Endothelial cell of hepatic sinusoid (primary cell): ENCODE results near the gene RBM38.

Source experiments
- in situ Hi-C: cut with HindIII; loops from 2 replicates; pipeline ENCODE4 v1.10.0; 2017; ENCODE audit warnings: low sequenced_read_pairs

RBM38 gene

DNA sequence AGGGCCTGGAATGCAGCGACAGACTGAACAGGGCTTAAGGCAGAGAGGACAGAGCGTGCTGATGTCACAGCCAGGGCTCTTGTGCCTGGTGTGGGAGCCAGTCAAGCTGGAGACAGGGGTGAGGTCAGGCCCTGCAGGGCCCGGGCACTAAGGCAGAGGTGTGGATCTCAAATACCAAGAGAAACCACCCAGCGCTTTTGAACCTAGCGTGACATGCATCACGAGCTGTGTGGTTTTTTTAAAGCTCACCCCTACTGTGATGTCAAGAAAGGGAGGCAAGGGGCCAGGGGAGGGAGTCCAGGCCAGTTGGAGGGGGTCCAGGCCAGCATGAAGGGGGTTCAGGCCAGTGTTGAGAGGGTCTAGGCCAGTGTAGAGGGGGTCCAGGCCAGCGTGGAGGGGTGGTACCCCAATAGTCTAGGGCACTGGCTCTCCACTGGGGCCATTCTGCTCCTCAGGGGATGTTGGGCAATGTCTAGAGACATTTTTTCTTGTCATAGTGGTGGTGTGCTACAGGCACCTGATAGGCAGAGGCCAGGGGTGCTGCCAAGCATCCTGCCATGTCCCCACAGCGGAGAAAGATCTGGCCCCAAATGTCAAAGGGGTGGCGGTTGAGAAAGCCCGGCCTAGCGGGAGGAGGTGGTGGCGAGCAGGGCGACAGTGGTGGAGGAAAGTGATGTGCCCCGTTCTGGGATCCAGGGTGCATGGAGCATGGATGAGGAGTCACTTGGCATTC, 42.6 kb downstream of the RBM38 start:
- in situ Hi-C loops, result no loop called here

DNA sequence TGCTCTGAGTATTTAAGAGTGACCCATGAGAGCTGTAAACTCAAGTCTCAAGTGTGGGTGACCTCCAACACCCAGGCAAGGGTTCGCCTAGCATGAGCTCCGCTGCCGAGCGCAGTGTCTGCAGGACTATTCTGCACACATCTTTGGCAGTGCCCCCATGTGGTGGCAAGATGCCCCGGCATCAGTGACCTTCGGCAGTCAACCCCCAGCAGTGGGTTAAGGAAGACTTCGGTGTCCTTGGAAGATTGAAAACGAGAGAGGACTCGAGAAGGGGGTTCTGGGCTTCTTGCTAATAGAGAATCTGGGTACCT, 43.1 kb downstream of the RBM38 start:
- in situ Hi-C loops, result no loop called here

DNA sequence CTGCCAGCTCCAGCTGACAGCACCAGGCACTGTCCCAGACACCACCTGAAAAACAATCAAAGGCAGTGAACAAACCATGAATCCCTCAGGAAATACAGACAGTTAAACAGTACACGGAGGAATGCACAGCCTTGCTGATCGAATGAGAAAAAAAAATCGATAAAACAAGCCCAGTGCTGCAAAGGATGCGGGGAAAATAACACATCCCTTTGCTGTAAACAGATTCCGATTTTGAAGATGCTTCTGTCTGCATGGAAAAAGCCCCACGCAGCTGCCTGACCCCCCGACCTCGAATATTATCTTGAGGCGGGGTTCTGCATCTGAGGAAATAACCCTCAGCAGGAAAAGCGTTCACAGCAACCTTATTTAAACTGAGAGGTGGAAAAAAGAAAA, 43.9 kb downstream of the RBM38 start:
- in situ Hi-C loops, result no loop called here

DNA sequence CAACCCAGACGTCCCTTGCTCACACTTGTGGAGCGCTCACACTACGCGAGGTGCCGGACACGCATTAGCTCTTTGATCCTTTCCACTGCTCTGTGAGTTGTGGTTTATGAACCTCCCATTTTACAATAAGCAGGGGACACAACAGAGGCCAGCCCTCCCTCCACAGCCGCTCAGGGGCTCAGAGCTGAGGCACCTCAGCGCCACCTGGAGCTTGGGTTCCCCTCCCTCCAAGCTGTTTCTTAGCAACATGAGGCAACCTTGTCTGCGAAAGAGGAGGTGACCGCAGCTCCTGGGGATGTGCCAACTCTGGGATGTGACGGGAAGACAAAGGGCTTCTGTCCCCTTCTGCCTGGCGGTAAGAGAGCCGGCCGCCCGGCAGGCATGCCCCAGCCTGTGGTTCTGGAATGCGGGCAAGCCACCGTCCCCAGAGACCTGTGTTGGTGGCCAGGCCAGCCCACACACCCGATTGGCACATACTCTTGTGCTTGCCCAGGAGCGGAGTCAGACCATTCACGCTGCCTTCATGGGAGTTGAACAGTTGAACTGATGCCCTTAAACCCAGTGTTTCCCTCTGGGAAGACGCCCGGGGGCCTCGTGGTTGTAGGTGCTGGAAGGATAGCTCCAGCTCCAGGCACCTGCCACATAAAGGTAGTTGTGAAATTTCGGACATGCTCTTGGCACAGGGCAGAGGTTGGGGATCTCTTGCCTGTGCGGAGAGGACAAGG, 44.5 kb downstream of the RBM38 start:
- in situ Hi-C loops, result no loop called here

DNA sequence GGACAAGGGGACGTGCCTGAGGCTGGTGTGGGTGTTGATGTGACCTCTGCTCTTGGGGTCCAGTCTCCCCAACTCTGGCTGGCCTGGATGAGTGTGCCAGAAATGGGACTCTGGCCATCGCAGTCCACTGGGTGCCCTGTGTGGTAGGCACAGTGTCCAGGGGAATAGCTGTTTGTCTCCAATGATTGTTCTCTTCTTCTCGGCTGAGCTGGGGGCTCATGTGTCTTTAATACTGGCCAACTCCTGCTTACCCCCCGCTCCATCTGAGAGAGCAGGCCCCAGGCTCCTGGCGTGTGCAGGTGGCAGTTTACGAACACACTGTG, 45.0 kb downstream of the RBM38 start:
- in situ Hi-C loops, result no loop called here

DNA sequence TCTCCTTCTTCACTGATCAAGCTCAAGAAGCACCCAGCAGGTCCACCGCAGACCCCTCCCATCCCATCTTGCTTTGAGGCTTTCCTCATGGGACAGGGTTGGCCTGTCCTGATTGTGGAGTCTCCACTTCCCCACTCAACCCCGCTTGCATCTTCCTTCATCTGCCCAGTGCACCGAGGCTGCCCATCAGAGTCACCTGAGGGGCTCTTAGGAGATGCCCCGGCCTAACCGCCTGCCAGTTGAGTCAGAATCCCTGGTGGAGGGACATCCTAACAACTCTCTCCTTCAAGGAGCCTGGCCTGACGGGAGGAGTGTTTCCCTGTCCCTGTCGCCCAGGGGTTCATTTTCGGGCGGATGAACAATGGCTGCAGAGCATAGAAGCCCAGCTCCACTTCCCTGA, 46.1 kb downstream of the RBM38 start:
- in situ Hi-C loops, result no loop called here

DNA sequence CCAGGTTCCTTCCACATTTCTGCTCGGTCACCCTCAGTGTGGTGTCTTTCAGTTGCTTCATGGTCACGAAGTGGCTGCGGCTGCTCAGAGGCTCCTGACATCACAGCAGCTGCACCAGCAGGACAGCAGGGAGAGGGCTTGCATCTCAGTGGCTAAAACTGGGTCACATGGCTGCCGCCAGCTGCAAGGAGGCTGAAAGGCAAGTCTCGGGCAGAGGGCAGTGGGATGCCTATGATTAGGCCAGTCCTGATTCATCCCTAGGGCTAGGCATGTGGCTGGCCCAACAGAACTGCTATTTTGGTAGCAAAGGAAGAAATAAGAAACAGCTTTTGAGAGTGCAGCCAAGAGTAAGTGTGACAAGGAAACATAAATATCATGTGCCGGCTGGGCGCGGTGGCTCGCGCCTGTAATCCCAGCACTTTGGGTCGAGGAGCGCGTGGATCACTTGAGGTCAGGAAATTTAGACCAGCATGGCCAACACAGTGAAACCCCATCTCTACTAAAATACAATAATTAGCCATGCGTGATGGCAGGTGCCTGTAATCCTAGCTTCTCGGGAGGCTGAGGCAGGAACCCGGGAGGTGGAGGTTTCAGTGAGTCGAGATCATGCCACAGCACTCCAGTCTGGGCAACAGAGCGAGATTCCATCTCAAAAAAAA, 46.6 kb downstream of the RBM38 start:
- in situ Hi-C loops, result no loop called here

DNA sequence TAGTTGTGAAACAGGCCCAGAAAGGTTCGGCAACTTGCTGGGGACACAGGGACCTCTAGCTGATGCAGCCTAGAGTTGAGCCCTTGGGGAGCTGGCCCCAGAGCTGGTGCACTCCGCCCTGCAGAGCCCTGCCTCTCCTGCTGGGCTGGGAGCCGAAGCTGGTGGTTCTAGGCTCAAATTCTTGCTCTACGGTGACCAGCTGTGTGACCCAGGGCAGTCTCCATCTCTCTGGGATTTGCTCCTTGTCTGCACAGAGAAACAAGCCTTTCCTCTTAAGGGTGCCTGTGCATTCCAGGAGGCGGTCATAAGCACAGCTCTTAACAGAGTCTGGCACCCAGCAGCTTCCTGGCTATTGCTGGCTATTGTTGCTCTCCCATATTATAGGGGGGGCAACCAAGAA, 47.4 kb downstream of the RBM38 start:
- in situ Hi-C loops, result no loop called here

DNA sequence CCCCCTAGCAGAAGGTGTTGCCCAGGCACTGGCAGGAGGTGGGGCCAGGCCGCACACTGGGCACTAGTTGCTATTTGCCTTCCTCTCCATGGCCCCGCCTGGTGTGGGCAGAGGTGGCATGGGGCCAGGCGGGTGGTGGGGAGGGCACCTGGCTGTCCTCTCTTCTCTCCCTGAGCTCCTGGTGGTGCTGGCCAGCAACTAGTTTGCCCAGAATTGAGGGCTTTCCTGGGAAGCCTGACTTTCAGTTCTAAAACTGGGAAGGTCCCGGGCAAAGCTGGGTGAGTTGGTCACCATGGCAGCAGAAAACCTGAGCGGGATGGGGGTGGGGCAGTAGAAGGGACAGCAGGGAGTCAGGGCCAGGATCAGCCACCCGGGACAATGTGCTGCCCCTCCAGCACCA, 48.2 kb downstream of the RBM38 start:
- in situ Hi-C loops, result no loop called here

DNA sequence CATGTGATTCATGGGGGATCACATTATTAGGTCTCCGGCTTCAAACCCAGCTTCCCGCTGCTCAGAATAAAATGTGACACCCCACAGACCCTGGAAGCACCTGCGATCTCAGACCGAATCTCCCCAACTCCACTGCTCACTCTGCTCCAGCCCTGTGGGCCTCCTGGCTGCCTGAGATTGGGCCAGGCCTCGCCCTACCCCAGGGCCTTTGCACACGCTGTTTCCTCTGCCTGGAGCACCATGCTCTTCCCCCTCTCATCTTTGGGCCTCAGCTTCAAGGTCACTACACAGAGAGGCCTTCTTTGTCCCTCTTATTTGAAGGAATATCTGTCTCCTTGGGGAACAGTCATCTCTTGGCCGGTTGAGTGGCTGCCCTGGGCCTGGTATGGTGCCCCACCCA, 48.8 kb downstream of the RBM38 start:
- in situ Hi-C loops, result no loop called here

DNA sequence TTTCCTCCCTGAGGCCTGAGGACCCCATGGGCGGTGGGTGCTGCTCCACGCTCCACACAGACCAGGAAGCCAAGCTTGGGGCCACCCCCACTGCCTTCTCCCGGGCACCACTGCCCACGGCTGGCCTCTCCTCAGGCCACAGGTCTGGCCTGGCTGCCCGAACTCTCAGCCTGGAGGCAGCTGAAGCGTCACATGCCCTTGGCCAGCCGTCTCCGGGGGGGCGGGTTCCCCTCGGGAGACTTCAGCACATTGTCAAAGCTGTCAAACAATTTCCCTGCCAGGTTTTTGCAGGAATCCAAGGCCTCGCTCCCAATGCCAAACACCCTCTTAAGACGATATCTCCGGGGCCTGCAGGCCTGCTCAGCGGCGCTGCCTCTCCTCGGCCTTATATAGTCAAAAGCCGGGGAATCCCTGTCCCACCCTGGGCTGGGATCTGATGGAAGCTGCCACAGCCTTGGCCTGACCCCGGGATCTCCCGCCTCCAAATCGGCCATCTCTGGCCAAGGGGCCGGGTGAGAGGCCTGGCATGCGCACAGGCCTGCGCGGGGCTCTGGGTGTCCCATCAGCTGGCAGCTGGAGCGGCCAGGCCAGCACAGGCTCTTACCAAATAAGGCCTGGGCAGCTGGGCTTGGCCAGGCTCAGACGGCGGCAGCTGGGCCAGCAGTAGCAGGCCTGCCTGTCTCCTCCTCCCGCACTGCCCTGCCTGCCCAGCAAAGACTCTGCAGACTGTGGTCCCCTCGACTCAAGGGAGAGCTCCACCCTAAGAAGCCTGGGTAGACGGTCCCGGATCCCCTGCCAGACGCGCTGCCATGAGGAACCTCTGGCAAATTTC, 49.7 kb downstream of the RBM38 start:
- in situ Hi-C loops, result no loop called here

DNA sequence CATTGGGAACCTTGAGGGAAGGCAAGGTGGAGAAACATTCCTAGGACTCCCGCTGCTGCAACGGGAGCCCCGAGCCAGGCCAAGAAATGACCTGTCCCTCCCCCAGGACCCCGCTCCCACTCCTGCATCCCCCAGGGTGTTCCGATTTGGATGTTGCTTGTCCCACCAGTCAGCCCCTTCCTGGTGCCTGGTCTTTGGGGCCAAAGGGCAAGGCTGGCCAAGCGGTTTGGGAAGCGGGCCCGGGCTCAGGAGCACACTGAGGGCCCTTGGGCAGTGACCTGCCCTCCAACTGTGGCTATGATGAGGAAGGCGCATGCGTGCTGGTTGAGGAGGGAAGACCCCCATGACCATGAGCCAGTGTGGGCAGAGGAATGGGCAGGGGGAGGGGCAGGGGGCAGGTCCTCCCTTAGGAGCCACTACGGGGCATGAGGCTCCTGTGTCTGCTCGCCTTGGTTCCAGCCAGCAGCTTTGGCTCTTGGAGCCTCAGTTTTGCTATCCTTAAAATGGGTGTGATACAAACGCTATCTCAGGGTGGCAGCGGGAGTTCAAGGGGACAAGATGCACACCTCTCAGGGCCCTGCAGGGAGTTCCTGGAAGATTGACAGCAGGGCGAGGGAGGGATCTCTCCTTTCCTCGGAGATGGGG, 50.4 kb downstream of the RBM38 start:
- in situ Hi-C loops, result no loop called here

DNA sequence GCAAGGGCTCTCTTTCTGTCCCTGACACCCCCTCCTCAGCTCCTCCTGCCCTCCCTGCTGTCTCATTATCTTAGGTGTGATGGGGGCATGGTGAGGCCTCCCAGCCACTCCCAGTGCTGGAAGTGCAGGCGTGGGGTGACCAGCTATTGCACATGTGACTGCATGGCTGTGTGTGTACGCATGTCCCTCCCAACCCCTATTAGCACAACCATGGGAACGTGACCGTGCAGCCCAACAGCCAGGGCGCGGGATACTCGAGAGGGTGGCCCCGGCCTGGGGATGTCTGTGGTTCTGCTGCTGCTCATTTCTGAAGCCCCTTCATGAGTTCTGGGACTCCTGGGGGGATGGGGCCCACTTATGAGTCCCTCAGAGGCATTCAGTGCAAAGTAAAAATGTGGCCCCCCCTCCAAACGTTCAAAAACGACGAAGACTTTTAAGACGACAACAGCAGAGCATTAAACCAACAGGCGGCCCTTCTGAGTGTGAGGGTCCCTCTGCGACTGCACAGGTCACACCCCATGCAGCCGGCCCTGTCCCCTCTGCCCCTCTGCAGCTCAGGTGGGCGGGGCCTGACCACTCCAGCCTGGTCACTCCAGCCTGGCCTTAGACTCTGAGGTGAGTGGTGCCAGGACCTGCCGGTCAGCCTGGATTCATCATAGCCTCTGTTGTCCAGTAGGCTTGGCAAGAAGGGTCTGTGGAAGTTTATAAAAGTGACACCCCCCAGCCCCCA, 51.1 kb downstream of the RBM38 start:
- in situ Hi-C loops, result no loop called here

DNA sequence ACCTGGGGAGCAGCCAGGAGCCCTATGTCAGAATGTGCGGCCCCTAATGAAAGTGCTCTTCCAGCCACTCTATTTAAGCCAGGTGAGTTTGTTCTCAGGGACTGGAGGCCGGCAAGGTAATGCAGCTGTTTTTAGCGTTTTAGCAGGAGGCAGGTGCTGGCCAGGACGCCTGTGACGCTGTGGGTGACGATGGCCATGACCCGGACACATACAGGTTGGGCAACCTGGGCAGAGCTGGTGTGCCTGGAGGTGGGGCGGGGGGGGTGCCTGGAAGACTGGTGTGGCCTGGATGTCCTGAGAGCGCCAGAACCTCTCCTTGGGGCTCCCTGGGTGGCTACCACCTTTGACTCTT, 51.7 kb downstream of the RBM38 start:
- in situ Hi-C loops, result no loop called here

DNA sequence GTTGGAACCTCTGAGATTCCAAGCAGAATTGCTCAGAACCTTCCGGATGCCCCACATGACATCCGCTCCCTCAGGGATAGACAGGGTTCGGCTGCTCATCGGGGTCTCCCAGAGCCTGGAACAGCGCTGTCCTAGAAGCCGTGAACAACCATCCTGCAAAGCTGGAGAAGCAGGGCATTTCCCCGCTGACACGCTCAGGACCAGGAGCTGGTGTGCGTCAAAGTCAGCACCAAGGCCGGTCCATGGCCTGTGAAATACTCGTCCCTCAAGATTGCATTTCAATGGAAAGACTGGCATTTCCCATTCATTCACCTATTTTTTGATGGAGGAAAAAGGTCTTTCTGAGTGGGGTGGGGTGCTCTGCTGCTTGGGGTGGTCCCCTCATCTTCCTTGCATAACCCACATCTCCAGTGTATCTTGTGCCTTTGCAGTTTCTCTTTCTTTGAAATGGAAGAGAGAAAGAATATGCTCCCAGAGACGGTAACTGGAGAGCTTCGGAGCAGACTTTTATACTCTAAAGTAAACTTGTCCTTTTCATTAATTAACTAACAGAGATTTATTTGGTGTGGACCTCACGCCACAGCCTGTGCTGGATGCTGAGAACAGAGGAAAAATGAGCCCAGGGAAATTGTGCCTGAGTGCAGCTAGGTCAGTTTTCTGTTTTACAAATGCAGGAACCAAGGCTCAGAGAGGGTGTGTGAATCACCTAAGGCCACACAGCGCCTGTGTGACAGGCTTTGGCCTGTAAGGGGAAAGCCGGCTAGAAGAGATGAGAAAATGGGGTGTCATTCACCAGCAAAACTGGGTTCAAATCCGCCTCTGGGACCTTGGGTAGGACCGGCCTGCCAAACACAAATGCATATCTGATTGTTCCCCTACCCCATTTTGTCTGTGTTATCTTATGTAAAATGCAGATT, 52.4 kb downstream of the RBM38 start:
- in situ Hi-C loops, result no loop called here

DNA sequence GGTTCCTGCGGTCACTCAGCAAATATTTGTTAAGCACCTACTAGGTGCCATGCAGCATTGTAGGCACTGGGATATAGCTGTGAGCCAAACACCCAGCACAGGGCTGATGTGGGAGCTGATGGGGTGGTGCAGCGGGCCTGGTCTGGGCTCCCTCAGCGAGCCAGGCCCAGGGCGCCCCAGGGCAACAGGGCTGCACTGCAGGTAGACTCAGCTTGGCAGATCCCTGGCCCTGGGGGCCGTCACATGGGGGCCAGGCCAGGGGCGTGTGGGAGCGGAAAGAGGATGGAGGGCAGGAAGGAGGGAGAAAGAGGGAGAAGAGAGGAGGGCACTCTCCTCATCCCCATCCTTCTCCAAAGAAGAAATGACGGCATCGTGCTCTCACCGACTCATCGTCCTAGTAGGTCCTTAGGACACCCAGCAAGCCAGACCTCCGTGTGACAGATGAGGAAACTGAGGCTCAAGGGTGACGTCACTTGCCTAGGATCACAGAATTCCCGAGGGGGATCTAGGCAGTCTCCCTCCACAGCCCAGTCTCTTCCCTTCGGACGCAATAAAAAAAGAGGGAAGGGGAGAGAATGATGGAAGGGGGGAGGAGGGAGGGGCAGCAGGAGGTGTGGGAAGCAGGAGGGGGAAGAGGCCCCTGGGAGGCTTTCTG, 53.3 kb downstream of the RBM38 start:
- in situ Hi-C loops, result no loop called here

DNA sequence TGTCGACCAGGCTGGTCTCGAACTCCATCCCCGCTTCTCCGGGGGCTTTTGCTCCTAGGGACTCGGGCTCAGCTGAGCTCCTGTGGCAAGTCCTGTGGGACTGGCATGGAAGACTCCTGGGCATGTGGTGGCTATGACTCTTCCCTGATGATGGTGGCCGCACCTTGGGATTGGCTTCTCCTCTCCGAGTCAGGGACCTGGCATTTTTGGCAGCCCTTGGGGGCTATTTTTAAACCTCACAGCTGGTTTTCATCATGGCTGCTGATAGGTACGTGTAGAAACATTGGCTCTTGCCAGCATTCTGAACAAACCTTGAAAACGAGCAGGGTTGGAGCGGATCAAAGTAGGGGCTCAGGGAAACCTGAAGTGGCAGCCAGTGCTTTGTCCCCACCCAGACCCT, 54.1 kb downstream of the RBM38 start:
- in situ Hi-C loops, result no loop called here

DNA sequence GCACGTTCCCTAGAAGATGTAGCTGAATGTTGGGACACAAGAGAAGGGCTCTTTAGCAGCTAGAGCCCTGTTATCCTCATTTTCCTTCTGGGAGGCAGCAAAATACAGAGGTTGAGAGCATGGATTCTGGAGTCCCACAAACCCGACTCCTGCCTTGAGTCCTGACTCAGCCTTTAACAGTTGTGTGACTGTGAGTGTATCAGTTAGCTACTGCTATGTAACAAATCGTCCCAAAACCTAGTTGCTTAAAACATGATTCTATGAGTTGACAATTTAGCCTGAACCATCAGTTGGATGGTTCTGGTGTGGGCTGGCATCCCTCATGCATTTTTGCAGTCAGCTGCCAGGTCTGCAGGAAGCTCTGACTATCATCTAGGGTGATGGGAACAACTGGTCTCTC, 54.6 kb downstream of the RBM38 start:
- in situ Hi-C loops, result no loop called here

DNA sequence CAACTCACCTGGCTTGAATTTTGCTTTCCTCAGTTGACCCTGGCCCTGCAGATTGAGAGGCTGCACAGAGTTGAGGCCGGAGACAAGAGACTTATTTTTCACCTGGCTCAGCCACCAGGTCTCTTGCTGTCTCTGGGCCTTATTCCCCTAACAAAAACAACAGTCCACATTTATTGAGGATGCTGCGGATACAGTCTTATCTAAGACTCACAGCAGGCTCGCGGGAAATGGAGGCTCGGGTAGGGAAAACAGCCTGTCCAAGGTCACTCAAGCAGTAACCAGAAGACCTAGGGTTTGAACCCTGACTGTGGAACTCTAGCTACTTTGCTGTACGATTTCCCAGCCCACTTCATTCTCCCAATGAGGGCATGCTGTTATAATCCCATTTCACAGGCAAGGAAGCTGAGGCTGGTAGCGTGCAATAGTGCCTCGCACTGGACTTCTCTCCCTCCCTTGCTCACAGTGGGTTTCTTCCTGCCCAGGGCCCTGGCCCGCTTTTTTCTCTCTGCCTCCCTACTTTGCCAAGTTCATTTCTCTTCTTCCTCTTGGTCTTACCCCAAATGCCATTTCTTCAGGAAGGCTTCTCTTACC, 57.7 kb downstream of the RBM38 start:
- in situ Hi-C loops, result no loop called here
